SK-N-SH treated with all-trans-retinoic acid at 6 μM for 48 hours (cell line): Measurements from ENCODE around the gene RALGPS1.

Experiments used
- ATAC-seq: fragments of 200-7000 bp; cut with Tn5 transposase; 3 replicates; pipeline ENCODE4 v1.9.1; 2020; ENCODE audit warnings: mild to moderate bottlenecking, moderate library complexity
- ARNTL ChIP-seq: fragments of 450-650 bp; formaldehyde crosslinking; IDR thresholded peaks from 2 replicates; pipeline ENCODE4 v1.5.0; 2020; ENCODE audit warnings: low read depth, mild to moderate bottlenecking, moderate library complexity, borderline replicate concordance
- BACH2 ChIP-seq: fragments of 250-450 bp; sonication (Bioruptor Pico); IDR thresholded peaks from 2 replicates; pipeline ENCODE4 v1.9.0; 2021; ENCODE audit warnings: mild to moderate bottlenecking, borderline replicate concordance
- CREB5 ChIP-seq: fragments of 250-450 bp; sonication (Bioruptor Pico); IDR thresholded peaks from 2 replicates; pipeline ENCODE4 v1.5.1; 2020; ENCODE audit warnings: low read depth, mild to moderate bottlenecking, moderate library complexity
- CSDC2 ChIP-seq: fragments of 250-450 bp; sonication (Bioruptor Pico); IDR thresholded peaks from 2 replicates; pipeline ENCODE4 v1.5.0; 2020; ENCODE audit warnings: mild to moderate bottlenecking, moderate library complexity
- ESRRG ChIP-seq: fragments of 250-450 bp; sonication (Bioruptor Pico); IDR thresholded peaks from 2 replicates; pipeline ENCODE4 v1.6.1; 2021; ENCODE audit warnings: mild to moderate bottlenecking
- GLIS3 ChIP-seq: fragments of 250-450 bp; sonication (Bioruptor Pico); IDR thresholded peaks from 2 replicates; pipeline ENCODE4 v1.5.0; 2020; ENCODE audit warnings: mild to moderate bottlenecking, moderate library complexity
- PATZ1 ChIP-seq: fragments of 250-450 bp; sonication (Bioruptor Pico); IDR thresholded peaks from 2 replicates; pipeline ENCODE4 v1.8.0; 2020; ENCODE audit warnings: mild to moderate bottlenecking, moderate library complexity, borderline replicate concordance
- POU6F1 ChIP-seq: fragments of 250-450 bp; sonication (Bioruptor Pico); IDR thresholded peaks from 2 replicates; pipeline ENCODE4 v1.8.0; 2021; ENCODE audit warnings: low read depth, mild to moderate bottlenecking, moderate library complexity, borderline replicate concordance
- PPARA ChIP-seq: fragments of 250-450 bp; sonication (Bioruptor Pico); IDR thresholded peaks from 2 replicates; pipeline ENCODE4 v1.5.0; 2020; ENCODE audit warnings: mild to moderate bottlenecking, borderline replicate concordance
- RARB ChIP-seq: fragments of 250-450 bp; sonication (Bioruptor Pico); IDR thresholded peaks from 2 replicates; pipeline ENCODE4 v1.8.0; 2021; ENCODE audit warnings: mild to moderate bottlenecking, moderate library complexity
- SNAI2 ChIP-seq: fragments of 250-450 bp; sonication (Bioruptor Pico); IDR thresholded peaks from 2 replicates; pipeline ENCODE4 v1.5.0; 2020; ENCODE audit warnings: mild to moderate bottlenecking, moderate library complexity
- TCF4 ChIP-seq: fragments of 250-450 bp; sonication (Bioruptor Pico); IDR thresholded peaks from 2 replicates; pipeline ENCODE4 v1.8.0; 2021; ENCODE audit warnings: mild to moderate bottlenecking, moderate library complexity, borderline replicate concordance
- TOX ChIP-seq: fragments of 250-450 bp; sonication (Bioruptor Pico); IDR thresholded peaks from 2 replicates; pipeline ENCODE4 v1.8.0; 2021; ENCODE audit warnings: mild to moderate bottlenecking, moderate library complexity, borderline replicate concordance
- ZC3H10 ChIP-seq: fragments of 250-450 bp; sonication (Bioruptor Pico); IDR thresholded peaks from 2 replicates; pipeline ENCODE4 v1.5.1; 2021; ENCODE audit warnings: mild to moderate bottlenecking, moderate library complexity
- ZFP3 ChIP-seq: fragments of 250-450 bp; sonication (Bioruptor Pico); IDR thresholded peaks from 2 replicates; pipeline ENCODE4 v1.5.0; 2020; ENCODE audit warnings: mild to moderate bottlenecking, moderate library complexity
- ZFP30 ChIP-seq: fragments of 450-650 bp; formaldehyde crosslinking; IDR thresholded peaks from 2 replicates; pipeline ENCODE4 v1.5.0; 2022; ENCODE audit warnings: mild to moderate bottlenecking, moderate library complexity
- ZNF565 ChIP-seq: fragments of 450-650 bp; formaldehyde crosslinking; conservative IDR thresholded peaks from 2 replicates; pipeline ENCODE4 v1.5.0; 2020; ENCODE audit warnings: low read depth, mild to moderate bottlenecking, moderate library complexity
- ZNF70 ChIP-seq: fragments of 450-650 bp; formaldehyde crosslinking; IDR thresholded peaks from 2 replicates; pipeline ENCODE4 v1.5.0; 2020; ENCODE audit warnings: mild to moderate bottlenecking, moderate library complexity
- ZNF8 ChIP-seq: fragments of 450-650 bp; formaldehyde crosslinking; IDR thresholded peaks from 2 replicates; pipeline ENCODE4 v1.5.0; 2020; ENCODE audit warnings: mild to moderate bottlenecking, moderate library complexity
- TF ChIP-seq, protein P1 (sequence below): fragments of 250-450 bp; sonication (Bioruptor Pico); IDR thresholded peaks from 2 replicates; pipeline ENCODE4 v1.5.0; 2020; ENCODE audit warnings: mild to moderate bottlenecking, moderate library complexity
- TF ChIP-seq, protein P2 (sequence below): fragments of 250-450 bp; sonication (Bioruptor Pico); IDR thresholded peaks from 2 replicates; pipeline ENCODE4 v1.5.1; 2021; ENCODE audit warnings: mild to moderate bottlenecking, moderate library complexity

Gene RALGPS1

GRCh38 chr9:127172066-127172707 lies 257.6 kb downstream of the RALGPS1 start:
- TF ChIP-seq TCF4 (CRISPR knock-in tag), result no peak
- TF ChIP-seq ZFP30 (CRISPR knock-in tag), result no peak
- no peak for TF ChIP-seq PATZ1 (CRISPR knock-in tag)
- no peak for TF ChIP-seq SNAI2 (CRISPR knock-in tag)
- TF ChIP-seq, protein P1, sequence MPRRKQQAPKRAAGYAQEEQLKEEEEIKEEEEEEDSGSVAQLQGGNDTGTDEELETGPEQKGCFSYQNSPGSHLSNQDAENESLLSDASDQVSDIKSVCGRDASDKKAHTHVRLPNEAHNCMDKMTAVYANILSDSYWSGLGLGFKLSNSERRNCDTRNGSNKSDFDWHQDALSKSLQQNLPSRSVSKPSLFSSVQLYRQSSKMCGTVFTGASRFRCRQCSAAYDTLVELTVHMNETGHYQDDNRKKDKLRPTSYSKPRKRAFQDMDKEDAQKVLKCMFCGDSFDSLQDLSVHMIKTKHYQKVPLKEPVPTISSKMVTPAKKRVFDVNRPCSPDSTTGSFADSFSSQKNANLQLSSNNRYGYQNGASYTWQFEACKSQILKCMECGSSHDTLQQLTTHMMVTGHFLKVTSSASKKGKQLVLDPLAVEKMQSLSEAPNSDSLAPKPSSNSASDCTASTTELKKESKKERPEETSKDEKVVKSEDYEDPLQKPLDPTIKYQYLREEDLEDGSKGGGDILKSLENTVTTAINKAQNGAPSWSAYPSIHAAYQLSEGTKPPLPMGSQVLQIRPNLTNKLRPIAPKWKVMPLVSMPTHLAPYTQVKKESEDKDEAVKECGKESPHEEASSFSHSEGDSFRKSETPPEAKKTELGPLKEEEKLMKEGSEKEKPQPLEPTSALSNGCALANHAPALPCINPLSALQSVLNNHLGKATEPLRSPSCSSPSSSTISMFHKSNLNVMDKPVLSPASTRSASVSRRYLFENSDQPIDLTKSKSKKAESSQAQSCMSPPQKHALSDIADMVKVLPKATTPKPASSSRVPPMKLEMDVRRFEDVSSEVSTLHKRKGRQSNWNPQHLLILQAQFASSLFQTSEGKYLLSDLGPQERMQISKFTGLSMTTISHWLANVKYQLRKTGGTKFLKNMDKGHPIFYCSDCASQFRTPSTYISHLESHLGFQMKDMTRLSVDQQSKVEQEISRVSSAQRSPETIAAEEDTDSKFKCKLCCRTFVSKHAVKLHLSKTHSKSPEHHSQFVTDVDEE (CRISPR knock-in tag), result no peak
- TF ChIP-seq ZNF8 (CRISPR knock-in tag), result no peak
- TF ChIP-seq ZNF565 (CRISPR knock-in tag), result no peak
- no peak for TF ChIP-seq GLIS3 (CRISPR knock-in tag)
- no peak for TF ChIP-seq RARB (CRISPR knock-in tag)
- no peak for TF ChIP-seq BACH2 (CRISPR knock-in tag)
- TF ChIP-seq, protein P2, sequence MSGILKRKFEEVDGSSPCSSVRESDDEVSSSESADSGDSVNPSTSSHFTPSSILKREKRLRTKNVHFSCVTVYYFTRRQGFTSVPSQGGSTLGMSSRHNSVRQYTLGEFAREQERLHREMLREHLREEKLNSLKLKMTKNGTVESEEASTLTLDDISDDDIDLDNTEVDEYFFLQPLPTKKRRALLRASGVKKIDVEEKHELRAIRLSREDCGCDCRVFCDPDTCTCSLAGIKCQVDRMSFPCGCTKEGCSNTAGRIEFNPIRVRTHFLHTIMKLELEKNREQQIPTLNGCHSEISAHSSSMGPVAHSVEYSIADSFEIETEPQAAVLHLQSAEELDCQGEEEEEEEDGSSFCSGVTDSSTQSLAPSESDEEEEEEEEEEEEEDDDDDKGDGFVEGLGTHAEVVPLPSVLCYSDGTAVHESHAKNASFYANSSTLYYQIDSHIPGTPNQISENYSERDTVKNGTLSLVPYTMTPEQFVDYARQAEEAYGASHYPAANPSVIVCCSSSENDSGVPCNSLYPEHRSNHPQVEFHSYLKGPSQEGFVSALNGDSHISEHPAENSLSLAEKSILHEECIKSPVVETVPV, result no peak
- TF ChIP-seq POU6F1 (CRISPR knock-in tag), result no peak
- TF ChIP-seq TOX (CRISPR knock-in tag), result no peak
- no peak for TF ChIP-seq CSDC2 (CRISPR knock-in tag)
- TF ChIP-seq ARNTL (CRISPR knock-in tag), result no peak
- no peak for ATAC-seq

- ATAC-seq, result no peak
- TF ChIP-seq, protein P2, result no peak
- TF ChIP-seq ZC3H10, result no peak
- no peak for TF ChIP-seq CREB5 (CRISPR knock-in tag)
- TF ChIP-seq ZNF8 (CRISPR knock-in tag), result no peak
- no peak for TF ChIP-seq POU6F1 (CRISPR knock-in tag)
- no peak for TF ChIP-seq CSDC2 (CRISPR knock-in tag)
- no peak for TF ChIP-seq ZNF70 (CRISPR knock-in tag)
- TF ChIP-seq TOX (CRISPR knock-in tag), result no peak
- no peak for TF ChIP-seq SNAI2 (CRISPR knock-in tag)
- no peak for TF ChIP-seq ARNTL (CRISPR knock-in tag)
- TF ChIP-seq ZFP3 (CRISPR knock-in tag), result no peak
- no peak for TF ChIP-seq PATZ1 (CRISPR knock-in tag)
- TF ChIP-seq ZFP30 (CRISPR knock-in tag), result no peak
- no peak for TF ChIP-seq ESRRG (CRISPR knock-in tag)
- TF ChIP-seq PPARA (CRISPR knock-in tag), result no peak
Observed at GRCh38 chr9:127173063-127173462, 258.5 kb downstream of the RALGPS1 start.
